RWPE2 (cell line): ENCODE results near the gene EXPH5.

Source experiments
- ATAC-seq: fragments of 200-7000 bp; cut with Tn5 transposase; 3 replicates; pipeline ENCODE4 v1.9.1; 2021; ENCODE audit warnings: low read depth
- DNase-seq: peaks from one replicate; pipeline ENCODE4 v3.0.0-alpha.2; 2020; ENCODE audit warnings: low spot score
- H3K27ac ChIP-seq: fragments of 450-650 bp; 2 replicates; pipeline ENCODE4 v1.5.1; 2017; ENCODE audit warnings: mild to moderate bottlenecking; ENCODE audit not compliant: poor library complexity, severe bottlenecking
- H3K27me3 ChIP-seq: fragments of 250-450 bp; sonication (Bioruptor Pico); 2 replicates; pipeline ENCODE4 v1.5.1; 2021; ENCODE audit warnings: mild to moderate bottlenecking, moderate library complexity; ENCODE audit not compliant: insufficient read depth, poor library complexity, severe bottlenecking
- H3K36me3 ChIP-seq: fragments of 250-450 bp; sonication (Bioruptor Pico); 2 replicates; pipeline ENCODE4 v1.5.1; 2020; ENCODE audit warnings: low read depth, mild to moderate bottlenecking, moderate library complexity
- H3K4me1 ChIP-seq: fragments of 250-450 bp; sonication (Bioruptor Pico); 2 replicates; pipeline ENCODE4 v1.5.1; 2021; ENCODE audit warnings: mild to moderate bottlenecking, moderate library complexity; ENCODE audit not compliant: insufficient read depth, poor library complexity, severe bottlenecking
- H3K4me3 ChIP-seq: fragments of 250-450 bp; sonication (Bioruptor Pico); 2 replicates; pipeline ENCODE4 v1.5.1; 2021; ENCODE audit warnings: mild to moderate bottlenecking, moderate library complexity; ENCODE audit not compliant: severe bottlenecking
- H3K9me3 ChIP-seq: fragments of 250-450 bp; sonication (Bioruptor Pico); 2 replicates; pipeline ENCODE4 v1.5.1; 2021; ENCODE audit warnings: mild to moderate bottlenecking, moderate library complexity; ENCODE audit not compliant: severe bottlenecking
- TF ChIP-seq, protein P1 (sequence below): fragments of 450-650 bp; IDR thresholded peaks from one replicate; pipeline ENCODE4 v1.5.1; 2017; ENCODE audit warnings: mild to moderate bottlenecking, moderate library complexity; ENCODE audit not compliant: poor library complexity, severe bottlenecking

The EXPH5 gene

DNA sequence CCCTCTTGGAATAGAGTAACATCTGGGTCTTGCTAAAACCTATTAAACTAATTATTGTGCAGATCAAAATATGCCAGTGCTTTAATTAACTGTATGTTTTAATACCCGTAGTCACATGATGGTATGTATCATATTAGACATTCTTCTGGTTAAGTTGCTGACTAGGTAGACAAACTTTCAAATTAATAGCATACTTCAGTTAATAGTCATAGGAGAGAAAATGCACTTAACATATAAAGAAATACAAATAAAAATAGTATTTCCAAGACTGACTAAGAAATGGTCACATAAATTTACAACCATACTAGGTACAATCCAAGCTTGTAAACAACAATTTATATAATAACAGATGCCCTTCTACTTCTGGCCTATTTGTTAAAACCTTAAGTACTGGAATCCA lies 7.6 kb upstream of the EXPH5 start:
- Histone ChIP-seq H3K36me3 (no peaks in the 10 kb centered on the region), H3K27ac (no peak overlapping the region), H3K9me3 (no peaks in the 10 kb centered on the region), H3K27me3 (no peaks in the 10 kb centered on the region), H3K4me1 (peaks cover 16% of the 10 kb centered on the region), H3K4me3 (no peak overlapping the region)
- ATAC-seq (peak; percentile 70), DNase-seq (no peak)
- TF ChIP-seq, protein P1, sequence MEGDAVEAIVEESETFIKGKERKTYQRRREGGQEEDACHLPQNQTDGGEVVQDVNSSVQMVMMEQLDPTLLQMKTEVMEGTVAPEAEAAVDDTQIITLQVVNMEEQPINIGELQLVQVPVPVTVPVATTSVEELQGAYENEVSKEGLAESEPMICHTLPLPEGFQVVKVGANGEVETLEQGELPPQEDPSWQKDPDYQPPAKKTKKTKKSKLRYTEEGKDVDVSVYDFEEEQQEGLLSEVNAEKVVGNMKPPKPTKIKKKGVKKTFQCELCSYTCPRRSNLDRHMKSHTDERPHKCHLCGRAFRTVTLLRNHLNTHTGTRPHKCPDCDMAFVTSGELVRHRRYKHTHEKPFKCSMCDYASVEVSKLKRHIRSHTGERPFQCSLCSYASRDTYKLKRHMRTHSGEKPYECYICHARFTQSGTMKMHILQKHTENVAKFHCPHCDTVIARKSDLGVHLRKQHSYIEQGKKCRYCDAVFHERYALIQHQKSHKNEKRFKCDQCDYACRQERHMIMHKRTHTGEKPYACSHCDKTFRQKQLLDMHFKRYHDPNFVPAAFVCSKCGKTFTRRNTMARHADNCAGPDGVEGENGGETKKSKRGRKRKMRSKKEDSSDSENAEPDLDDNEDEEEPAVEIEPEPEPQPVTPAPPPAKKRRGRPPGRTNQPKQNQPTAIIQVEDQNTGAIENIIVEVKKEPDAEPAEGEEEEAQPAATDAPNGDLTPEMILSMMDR: no peak

DNA sequence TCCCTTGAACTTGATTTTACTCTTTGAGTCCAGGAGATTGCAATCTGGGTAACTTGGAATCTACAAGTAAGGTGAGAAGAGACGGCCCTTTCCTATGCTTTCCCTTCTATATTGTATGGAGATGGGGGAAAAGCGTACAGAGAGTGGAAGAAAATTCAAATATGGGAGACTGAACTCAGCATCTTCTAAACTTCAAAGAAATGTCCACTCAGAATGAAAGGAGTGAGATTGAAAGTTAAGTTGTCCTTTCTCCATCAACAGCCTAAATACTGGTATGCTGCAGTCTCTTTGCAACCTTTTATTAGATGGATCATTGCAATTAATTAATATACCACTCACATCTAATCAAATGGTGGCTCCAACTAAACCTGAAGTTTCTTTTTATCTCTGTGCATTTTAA lies 6.4 kb upstream of the EXPH5 start:
- Histone ChIP-seq H3K27me3 (no peaks in the 10 kb centered on the region), H3K4me3 (no peak overlapping the region), H3K27ac (no peak overlapping the region), H3K36me3 (no peaks in the 10 kb centered on the region), H3K4me1 (peaks cover 16% of the 10 kb centered on the region), H3K9me3 (no peaks in the 10 kb centered on the region)
- DNase-seq (no peak), ATAC-seq (no peak)
- TF ChIP-seq, protein P1: no peak

DNA sequence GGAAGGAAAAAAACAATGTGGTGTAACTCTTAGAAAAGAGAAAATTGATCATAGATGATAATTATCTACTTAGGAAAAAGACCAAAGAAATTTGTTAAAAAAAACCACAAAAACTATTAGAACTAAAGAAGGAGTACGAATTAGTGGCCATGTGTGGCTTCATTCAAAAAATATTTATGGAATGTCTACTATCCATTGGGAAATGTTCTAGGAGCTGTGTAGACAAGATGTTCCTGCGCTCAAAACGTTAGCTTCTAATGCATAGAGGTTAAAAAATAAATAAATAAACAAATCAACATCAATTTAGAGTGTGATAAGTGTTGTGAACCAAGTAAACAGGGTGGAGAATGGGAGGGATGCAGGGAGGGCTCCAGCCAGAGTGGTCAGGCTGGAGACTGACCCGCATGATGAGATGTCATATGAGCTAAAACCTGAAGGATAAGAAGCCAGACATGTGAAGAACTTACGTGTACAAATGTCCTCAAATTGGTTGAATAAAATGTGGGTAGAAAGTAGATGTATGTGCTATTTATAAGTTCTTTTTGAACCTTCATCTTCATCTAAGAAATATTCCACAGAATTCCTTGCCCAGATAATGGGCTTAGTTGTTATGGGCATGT lies 4.3 kb upstream of the EXPH5 start:
- Histone ChIP-seq H3K27me3 (no peaks in the 10 kb centered on the region), H3K4me1 (peaks cover 21% of the 10 kb centered on the region), H3K36me3 (no peaks in the 10 kb centered on the region), H3K9me3 (no peaks in the 10 kb centered on the region), H3K4me3 (no peak overlapping the region), H3K27ac (no peak overlapping the region)
- TF ChIP-seq, protein P1: no peak
- ATAC-seq (no peak), DNase-seq (no peak)

DNA sequence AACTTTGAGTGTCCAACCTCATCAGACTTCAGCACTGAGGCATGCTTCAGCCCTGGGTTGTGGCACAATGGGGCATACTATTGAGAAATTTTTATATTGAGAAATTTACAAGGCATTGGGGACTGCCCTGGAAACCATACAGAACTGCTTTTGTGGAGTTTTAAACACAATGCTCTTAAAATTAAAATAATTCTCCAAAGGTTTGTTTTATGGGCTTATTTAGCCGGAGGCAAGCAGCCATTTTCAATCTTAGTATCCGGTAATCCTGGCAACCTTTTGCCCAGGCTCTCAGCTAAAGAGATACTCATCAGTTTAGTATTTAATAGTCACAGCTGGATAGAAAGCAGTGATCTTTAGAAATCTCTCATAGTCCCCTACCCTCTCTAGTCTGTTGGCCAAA lies 3.1 kb upstream of the EXPH5 start:
- Histone ChIP-seq H3K9me3 (no peaks in the 10 kb centered on the region), H3K4me3 (no peak overlapping the region), H3K27me3 (no peaks in the 10 kb centered on the region), H3K4me1 (peaks cover 20% of the 10 kb centered on the region), H3K36me3 (no peaks in the 10 kb centered on the region), H3K27ac (no peak overlapping the region)
- ATAC-seq (no peak), DNase-seq (no peak)
- TF ChIP-seq, protein P1: no peak

DNA sequence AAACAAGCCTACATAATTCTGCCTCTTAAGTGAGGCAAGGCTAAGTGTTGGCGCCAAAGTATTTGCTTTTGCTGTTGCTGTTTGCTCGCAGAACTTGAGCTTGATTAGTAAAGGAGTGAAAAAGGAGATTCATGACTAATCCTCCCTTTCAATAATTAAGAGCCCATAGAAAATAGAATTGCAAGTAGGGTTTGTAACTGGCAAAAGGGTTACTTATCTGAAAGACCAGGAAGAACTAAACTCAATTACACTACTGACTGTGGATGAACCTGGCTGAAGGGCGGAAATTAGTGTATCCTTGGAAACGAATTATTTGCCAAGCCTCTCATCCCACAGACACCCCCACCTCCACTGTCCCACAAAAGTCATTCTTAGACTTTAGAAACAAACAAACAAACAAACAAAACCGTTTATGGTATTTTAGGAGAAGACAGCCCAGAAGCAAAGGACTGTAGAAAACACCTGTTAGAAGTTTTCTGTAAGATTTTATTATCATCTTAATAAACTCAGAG lies 411 bp upstream of the EXPH5 start:
- Histone ChIP-seq H3K4me1 (peaks cover 11% of the 10 kb centered on the region), H3K9me3 (no peaks in the 10 kb centered on the region), H3K4me3 (peak overlapping the region; percentile 58), H3K27ac (no peak overlapping the region), H3K36me3 (no peaks in the 10 kb centered on the region), H3K27me3 (no peaks in the 10 kb centered on the region)
- no peak; the same call in 2 of the 3 replicates for ATAC-seq
- TF ChIP-seq, protein P1: no peak
- DNase-seq: no peak
